ENCODE measurements around the gene METAP2. TPM values are rescaled to one million over a fixed set of nuclear protein-coding genes. Genes with fewer than 3 reads are reported as not detected.
A peak's percentile ranks its signal among the peaks of the same experiment; 100 is the strongest.

METAP2 gene
- polyA plus RNA-seq, 1 of the 3 experiments (the other 2 are of a cell fraction) = 35.8 TPM

GRCh38 chr12:95546491-95546813 is 72.5 kb downstream of the METAP2 start (continued):
- TF ChIP-seq EZH2phosphoT487 (IDR thresholded peaks at IDR 0.05; ENCODE audit: borderline replicate concordance, low read depth) (no peak), RAD21 (IDR thresholded peaks at IDR 0.05; ENCODE audit: low read length) (no peak), MEF2A (IDR thresholded peaks at IDR 0.05; ENCODE audit: borderline replicate concordance, low read depth) (no peak)

- Histone ChIP-seq H4K20me1 (ENCODE audit: insufficient read depth) (no peaks in the 10 kb centered on the region), H3K79me2 (ENCODE audit: insufficient read depth) (no peaks in the 10 kb centered on the region), H2AFZ (ENCODE audit: low read depth) (peak overlapping the region; percentile 65; the same call in 1 of the 2 replicates), H3K4me3 (ENCODE audit: low read depth in 2 of 2, low read length in 1 of 2) (peak overlapping the region in 1 of 2 experiments; percentile 69; a peak in 2 of 4 replicates), H3K4me1 (ENCODE audit: control insufficient read depth in 1 of 2, insufficient read depth in 2 of 2, low read depth in 1 of 2, low read length in 1 of 2) (no peaks in the 10 kb centered on the region; a peak in 1 of 4 replicates), H3F3A (replicated peaks; ENCODE audit: insufficient read depth) (peaks cover 7% of the 10 kb centered on the region), H3K4me2 (peak overlapping the region; percentile 70; the same call in 1 of the 2 replicates), H3K9ac (no peak overlapping the region), H3K27ac (ENCODE audit: low read depth in 2 of 2, low read length in 1 of 2) (no peak overlapping the region), H3K36me3 (replicated peaks in 1 of 2; ENCODE audit: control insufficient read depth in 1 of 2, insufficient read depth in 2 of 2, low read length in 1 of 2) (no peaks in the 10 kb centered on the region), H3K9me2 (no peaks in the 10 kb centered on the region), H3K27me3 (ENCODE audit: insufficient read depth) (0 out of 2 replicates have a peak, but pooled peaks cover 5% of the 10 kb centered on the region), H3K9me3 (no peaks in the 10 kb centered on the region)
- 90% methylated on average over 9 of the region's 9 CpGs for WGBS (ENCODE audit: low lambda C conversion rate)
- TF ChIP-seq RFX5 (IDR thresholded peaks at IDR 0.05; ENCODE audit: low read length) (no peak), GABPA (IDR thresholded peaks at IDR 0.05; ENCODE audit: low read depth) (no peak), YY1 (IDR thresholded peaks at IDR 0.05; ENCODE audit: low read depth) (no peak), RCOR1 (IDR thresholded peaks at IDR 0.05; ENCODE audit: low read length) (no peak), TAF1 (IDR thresholded peaks at IDR 0.05; ENCODE audit: borderline replicate concordance, low read depth, low read length) (no peak), NFIC (IDR thresholded peaks at IDR 0.05; ENCODE audit: borderline replicate concordance) (no peak)
- no peak for DNase-seq
- CTCF ChIA-PET = interaction anchor here (1.2 to 1.7 kb wide), 3 partner anchors 9 to 431 kb away, joined by 3 to 10 read pairs (median 6); no protein-coding TSS in a partner anchor
- POLR2A ChIA-PET = interaction anchor here (0.6 kb wide), 1 partner anchor 11 kb away, joined by 3 read pairs; no protein-coding TSS in a partner anchor
Observed at GRCh38 chr12:95547522-95548055, 73.6 kb downstream of the METAP2 start.

- DNase-seq = peak; percentile 72
- H3K36me3 ChIP-seq (replicated peaks in 1 of 2; ENCODE audit: control insufficient read depth in 1 of 2, insufficient read depth in 2 of 2, low read length in 1 of 2) = no peaks in the 10 kb centered on the region
- no peaks in the 10 kb centered on the region for H3K9me2 ChIP-seq
- H3K9me3 ChIP-seq = no peaks in the 10 kb centered on the region
- H3K4me2 ChIP-seq = peak overlapping the region; percentile 70
- H3F3A ChIP-seq (replicated peaks; ENCODE audit: insufficient read depth) = peaks cover 7% of the 10 kb centered on the region
- H4K20me1 ChIP-seq (ENCODE audit: insufficient read depth) = no peaks in the 10 kb centered on the region
- peak overlapping the region; percentile 65 to 69 for H3K4me3 ChIP-seq (ENCODE audit: low read depth in 2 of 2, low read length in 1 of 2)
- CTCF ChIA-PET = interaction anchor here (1.2 to 1.7 kb wide), 3 partner anchors 9 to 431 kb away, joined by 3 to 10 read pairs (median 6); no protein-coding TSS in a partner anchor
- 0 out of 2 replicates have a peak, but pooled peaks cover 5% of the 10 kb centered on the region for H3K27me3 ChIP-seq (ENCODE audit: insufficient read depth)
- H2AFZ ChIP-seq (ENCODE audit: low read depth) = peak overlapping the region; percentile 65; the same call in 1 of the 2 replicates
- no peak overlapping the region for H3K9ac ChIP-seq
- H3K79me2 ChIP-seq (ENCODE audit: insufficient read depth) = no peaks in the 10 kb centered on the region
- H3K4me1 ChIP-seq (ENCODE audit: control insufficient read depth in 1 of 2, insufficient read depth in 2 of 2, low read depth in 1 of 2, low read length in 1 of 2) = no peaks in the 10 kb centered on the region; a peak in 1 of 4 replicates
- 16% methylated on average over 31 of the region's 50 CpGs for WGBS (ENCODE audit: low lambda C conversion rate)
- H3K27ac ChIP-seq (ENCODE audit: low read depth in 2 of 2, low read length in 1 of 2) = peak overlapping the region in 1 of 2 experiments; percentile 62; a peak in 1 of 4 replicates
- POLR2A ChIA-PET = interaction anchor here (0.6 kb wide), 1 partner anchor 11 kb away, joined by 3 read pairs; no protein-coding TSS in a partner anchor
- no peak for TF ChIP-seq POLR2AphosphoS5 (IDR thresholded peaks at IDR 0.05; ENCODE audit: low read depth, low read length)
- no peak for TF ChIP-seq CHD2 (IDR thresholded peaks at IDR 0.05; ENCODE audit: low read length, partially characterized antibody)
- TF ChIP-seq RXRA (IDR thresholded peaks at IDR 0.05; ENCODE audit: borderline replicate concordance, low read depth) = no peak
- TF ChIP-seq MAX (IDR thresholded peaks at IDR 0.05; ENCODE audit: low read depth) = no peak
- TF ChIP-seq RCOR1 (IDR thresholded peaks at IDR 0.05; ENCODE audit: low read length) = no peak
- no peak for TF ChIP-seq FOXM1 (IDR thresholded peaks at IDR 0.05; ENCODE audit: low read depth)
- no peak for TF ChIP-seq TEAD4 (IDR thresholded peaks at IDR 0.05; ENCODE audit: borderline replicate concordance, insufficient read depth)
- no peak for TF ChIP-seq FOSL2 (IDR thresholded peaks at IDR 0.05; ENCODE audit: borderline replicate concordance, low read depth)
- TF ChIP-seq MXI1 (IDR thresholded peaks at IDR 0.05; ENCODE audit: low read depth, low read length) = no peak
- no peak for TF ChIP-seq FOXJ3 (CRISPR knock-in tag; IDR thresholded peaks at IDR 0.05)
- TF ChIP-seq EP300 (IDR thresholded peaks at IDR 0.05; ENCODE audit: borderline replicate concordance in 1 of 2, low read depth in 1 of 2, low read length in 1 of 2) = no peak
- no peak for TF ChIP-seq IRF3 (IDR thresholded peaks at IDR 0.05; ENCODE audit: low read depth, low read length)
- no peak for TF ChIP-seq GABPA (IDR thresholded peaks at IDR 0.05; ENCODE audit: low read depth)
- no peak for TF ChIP-seq TAF1 (IDR thresholded peaks at IDR 0.05; ENCODE audit: borderline replicate concordance, low read depth, low read length)
- TF ChIP-seq SIN3A (IDR thresholded peaks at IDR 0.05; ENCODE audit: borderline replicate concordance, low read depth, low read length) = no peak
- TF ChIP-seq MEF2A (IDR thresholded peaks at IDR 0.05; ENCODE audit: borderline replicate concordance, low read depth) = no peak
- no peak for TF ChIP-seq RAD21 (IDR thresholded peaks at IDR 0.05; ENCODE audit: low read length)
Observed at GRCh38 chr12:95548056-95548538, 74.1 kb downstream of the METAP2 start.

Data from SK-N-SH (cell line).